Measurements from ENCODE around the gene MYH10.

MYH10 gene

GRCh38 chr17:8490256-8491023 lies 140.1 kb downstream of the MYH10 start:
- DNase-seq, result no peak

GRCh38 chr17:8489841-8490240 lies 140.7 kb downstream of the MYH10 start:
- no peak for DNase-seq

- DNase-seq, result peak; percentile 27
Observed at GRCh38 chr17:8488901-8489300, 141.6 kb downstream of the MYH10 start.

GRCh38 chr17:8488491-8488890 lies 142.0 kb downstream of the MYH10 start:
- no peak for DNase-seq

GRCh38 chr17:8487743-8488142 lies 142.8 kb downstream of the MYH10 start:
- DNase-seq, result no peak

- no peak for DNase-seq
Observed at GRCh38 chr17:8487130-8487645, 143.3 kb downstream of the MYH10 start.

- no peak for DNase-seq
Observed at GRCh38 chr17:8485491-8485890, 145.0 kb downstream of the MYH10 start.

GRCh38 chr17:8484465-8484864 lies 146.1 kb downstream of the MYH10 start:
- DNase-seq, result no peak

GRCh38 chr17:8482546-8482945 lies 148.0 kb downstream of the MYH10 start:
- DNase-seq, result no peak

GRCh38 chr17:8481703-8482102 lies 148.8 kb downstream of the MYH10 start:
- DNase-seq, result no peak

- DNase-seq, result no peak
Observed at GRCh38 chr17:8481089-8481488, 149.4 kb downstream of the MYH10 start.

GRCh38 chr17:8480011-8480976 lies 150.2 kb downstream of the MYH10 start:
- no peak for DNase-seq

- no peak for DNase-seq
Observed at GRCh38 chr17:8479431-8479947, 151.0 kb downstream of the MYH10 start.

- DNase-seq, result no peak
Observed at GRCh38 chr17:8477715-8478441, 152.6 kb downstream of the MYH10 start.

- no peak for DNase-seq
Observed at GRCh38 chr17:8477171-8477570, 153.4 kb downstream of the MYH10 start.

- DNase-seq, result no peak
Observed at GRCh38 chr17:8476741-8477140, 153.8 kb downstream of the MYH10 start.

- no peak for DNase-seq
Observed at GRCh38 chr17:8475781-8476180, 154.7 kb downstream of the MYH10 start.

- DNase-seq, result no peak
Observed at GRCh38 chr17:8475227-8475626, 155.3 kb downstream of the MYH10 start.

GRCh38 chr17:8474826-8475225 lies 155.7 kb downstream of the MYH10 start:
- DNase-seq, result no peak

GRCh38 chr17:8473451-8474192 lies 156.9 kb downstream of the MYH10 start:
- no peak for DNase-seq

GRCh38 chr17:8472663-8473062 lies 157.9 kb downstream of the MYH10 start:
- no peak for DNase-seq

GRCh38 chr17:8470447-8471047 lies 160.0 kb downstream of the MYH10 start:
- DNase-seq, result peak; percentile 48

All from NCI-H446 treated with DMSO at 0.1 percent for 48 hours (cell line).